ENCODE results near the gene SLC13A3.

GRCh38 chr20:46548688-46549087, 102.6 kb downstream of the SLC13A3 start:
- TF ChIP-seq CTCF (IDR thresholded peaks at IDR 0.05; ENCODE audit: extremely low read depth in 1 of 2, insufficient read depth in 1 of 2, low read depth in 1 of 2, low read length in 2 of 2) (no peak), JUN (IDR thresholded peaks at IDR 0.05; ENCODE audit: borderline replicate concordance, insufficient read depth, insufficient read length, low read depth) (no peak), MYC (IDR thresholded peaks at IDR 0.05; ENCODE audit: low read depth, low read length) (no peak)
